GM13976 (cell line): ENCODE measurements around the gene NIPAL4.
"Not testable (repeated sequence)": the region's sequence is repeated elsewhere in the genome, so short reads cannot be mapped to it uniquely, and the experiment has no call there.

Experiments
- DNase-seq: peaks from one replicate; pipeline ENCODE4 v3.0.0; 2012; ENCODE audit warnings: low spot score
- in situ Hi-C: fragments of 300-500 bp; cut with MboI; formaldehyde crosslinking; loops from one replicate; pipeline ENCODE4 v1.12.0; 2022; ENCODE audit warnings: low sequenced_read_pairs, mixed read lengths, inconsistent platforms; ENCODE audit not compliant: unreplicated experiment
- TF ChIP-seq, protein P1 (sequence below): IDR thresholded peaks from 2 replicates; pipeline ENCODE4 v1.5.1; 2012; ENCODE audit warnings: borderline replicate concordance, mild to moderate bottlenecking; ENCODE audit not compliant: insufficient read depth; ENCODE audit errors: extremely low read depth, missing control alignments, control extremely low read depth

Gene NIPAL4

DNA sequence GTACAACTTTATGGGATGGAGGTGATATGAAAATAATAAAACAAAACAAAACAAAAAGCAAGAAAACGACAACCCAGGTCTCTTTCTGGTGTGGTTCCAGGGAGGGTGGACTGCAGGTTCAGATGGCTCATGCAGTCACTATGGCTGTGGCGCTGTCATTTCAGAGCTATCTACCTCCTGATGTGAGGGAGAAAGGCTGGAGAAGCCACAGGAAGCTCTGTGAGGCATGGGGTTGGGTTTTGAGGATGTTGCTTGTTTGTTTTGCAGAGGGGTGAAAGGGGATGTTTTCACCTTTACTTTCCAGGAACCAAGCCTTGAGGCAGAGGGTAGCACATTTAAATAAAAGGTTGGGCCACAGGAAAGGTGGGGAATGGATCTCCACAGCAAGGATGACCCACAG is 18.7 kb downstream of the NIPAL4 start:
- in situ Hi-C loops, result loop anchor here (10.0 kb wide), 1 partner anchor 54 kb away; no protein-coding TSS in a partner anchor
- DNase-seq, result no peak
- TF ChIP-seq, protein P1, sequence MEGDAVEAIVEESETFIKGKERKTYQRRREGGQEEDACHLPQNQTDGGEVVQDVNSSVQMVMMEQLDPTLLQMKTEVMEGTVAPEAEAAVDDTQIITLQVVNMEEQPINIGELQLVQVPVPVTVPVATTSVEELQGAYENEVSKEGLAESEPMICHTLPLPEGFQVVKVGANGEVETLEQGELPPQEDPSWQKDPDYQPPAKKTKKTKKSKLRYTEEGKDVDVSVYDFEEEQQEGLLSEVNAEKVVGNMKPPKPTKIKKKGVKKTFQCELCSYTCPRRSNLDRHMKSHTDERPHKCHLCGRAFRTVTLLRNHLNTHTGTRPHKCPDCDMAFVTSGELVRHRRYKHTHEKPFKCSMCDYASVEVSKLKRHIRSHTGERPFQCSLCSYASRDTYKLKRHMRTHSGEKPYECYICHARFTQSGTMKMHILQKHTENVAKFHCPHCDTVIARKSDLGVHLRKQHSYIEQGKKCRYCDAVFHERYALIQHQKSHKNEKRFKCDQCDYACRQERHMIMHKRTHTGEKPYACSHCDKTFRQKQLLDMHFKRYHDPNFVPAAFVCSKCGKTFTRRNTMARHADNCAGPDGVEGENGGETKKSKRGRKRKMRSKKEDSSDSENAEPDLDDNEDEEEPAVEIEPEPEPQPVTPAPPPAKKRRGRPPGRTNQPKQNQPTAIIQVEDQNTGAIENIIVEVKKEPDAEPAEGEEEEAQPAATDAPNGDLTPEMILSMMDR, result no peak

DNA sequence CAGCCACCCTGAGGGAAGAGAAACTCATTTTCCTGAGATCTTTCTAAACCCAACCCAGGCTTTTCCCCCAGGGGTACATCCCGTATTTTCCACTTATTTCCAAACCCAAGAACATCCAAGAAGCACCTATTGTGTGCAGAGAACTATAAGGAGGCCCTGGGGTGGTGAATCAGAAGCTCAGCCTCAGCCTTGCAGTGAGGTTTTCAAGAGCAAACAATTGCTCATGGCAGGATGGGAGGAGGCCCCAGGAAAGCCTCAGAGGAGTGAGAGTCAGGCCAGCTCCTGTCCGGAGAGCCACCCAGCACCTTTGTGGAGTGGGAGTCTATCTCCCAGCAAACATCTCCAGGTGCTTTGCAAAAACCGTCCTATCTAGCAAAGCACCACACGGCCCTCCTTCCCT is 19.2 kb downstream of the NIPAL4 start:
- TF ChIP-seq, protein P1, result no peak
- in situ Hi-C loops, result loop anchor here (10.0 kb wide), 1 partner anchor 54 kb away; no protein-coding TSS in a partner anchor
- DNase-seq, result no peak

DNA sequence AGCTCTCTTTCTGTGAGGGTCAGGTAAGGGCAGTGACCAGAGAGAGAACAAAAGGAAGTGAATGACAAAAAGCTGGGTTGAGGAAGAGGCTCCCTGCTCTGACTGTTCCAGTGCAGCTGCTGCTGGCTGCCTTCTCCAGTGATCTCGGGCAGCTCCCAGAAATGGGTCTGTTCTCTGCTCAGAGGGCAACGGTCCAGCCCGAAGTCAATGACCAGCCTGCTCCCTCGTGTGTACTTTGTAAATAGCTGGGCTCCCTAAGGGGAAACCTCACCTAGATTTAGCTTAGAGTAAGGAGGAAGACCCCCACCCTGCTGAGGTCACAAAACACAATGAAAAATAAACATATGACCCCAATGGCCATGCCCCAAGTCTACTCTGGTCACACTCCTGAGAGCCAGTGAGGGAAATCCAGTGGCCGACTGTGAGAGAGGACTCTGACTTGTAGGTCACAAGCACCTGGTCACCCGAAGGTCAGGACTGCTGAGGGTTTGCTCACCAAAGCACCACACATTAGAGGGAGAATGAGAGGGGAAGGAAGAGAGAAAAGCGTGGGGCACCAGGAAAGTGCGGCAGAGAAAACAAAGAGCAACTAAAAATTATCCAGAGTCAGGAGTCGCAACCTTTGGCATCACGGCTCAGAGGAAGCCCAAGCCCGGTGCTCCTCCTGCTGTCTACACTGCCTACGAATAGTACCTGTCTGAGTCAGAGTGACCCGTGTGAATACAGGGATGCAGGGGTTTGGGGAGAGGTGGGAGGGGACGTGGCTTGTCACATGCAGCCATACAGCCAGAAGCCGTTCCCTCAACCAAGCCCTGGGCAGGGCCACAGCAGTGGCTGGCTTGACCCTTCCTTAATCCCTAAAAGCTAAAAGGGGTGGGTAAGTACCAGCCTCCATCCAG is 19.8 kb downstream of the NIPAL4 start:
- DNase-seq, result no peak
- TF ChIP-seq, protein P1, result no peak
- in situ Hi-C loops, result loop anchor here (10.0 kb wide), 1 partner anchor 55 kb away; no protein-coding TSS in a partner anchor

DNA sequence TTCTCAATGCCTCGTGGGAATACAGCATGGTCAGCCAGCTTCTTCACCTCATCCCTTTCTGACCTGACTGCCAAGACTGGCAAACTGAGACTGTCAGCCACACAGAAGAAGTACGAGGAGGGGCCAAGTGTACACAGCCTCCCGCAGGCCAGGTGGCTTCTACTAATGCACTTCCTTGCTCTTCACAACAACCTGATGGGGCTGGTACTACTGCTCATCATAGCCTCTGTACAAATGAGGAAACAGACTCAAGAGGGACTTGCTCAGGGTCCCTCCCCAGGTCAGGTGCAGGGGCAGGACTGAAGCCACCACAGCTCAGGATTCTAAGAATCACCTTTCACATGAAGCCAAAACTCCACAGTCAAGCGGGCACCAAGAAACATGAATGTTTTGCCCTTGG is 21.3 kb downstream of the NIPAL4 start:
- in situ Hi-C loops, result no loop called here
- no peak for DNase-seq
- TF ChIP-seq, protein P1, result no peak

DNA sequence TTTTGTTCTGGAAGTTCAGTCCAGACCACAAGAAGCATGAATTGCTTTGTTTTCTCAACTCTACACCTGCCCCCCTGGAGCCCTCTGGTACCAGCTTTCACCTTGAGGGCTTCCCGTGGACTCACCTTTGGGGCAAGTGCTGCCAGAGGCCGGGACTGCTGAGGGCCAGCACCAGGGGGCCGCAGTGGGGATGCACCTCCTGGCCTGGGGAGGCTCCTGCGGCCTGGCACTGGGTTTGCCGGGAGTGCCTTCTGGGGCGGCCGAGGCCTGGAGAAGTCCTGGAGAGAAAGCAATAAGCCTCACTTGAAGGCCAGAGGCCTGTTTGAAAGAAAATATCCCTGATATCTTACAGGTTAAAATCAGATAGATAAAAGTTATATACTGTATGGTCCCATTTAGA is 21.7 kb downstream of the NIPAL4 start:
- DNase-seq, result no peak
- in situ Hi-C loops, result no loop called here
- TF ChIP-seq, protein P1, result no peak

DNA sequence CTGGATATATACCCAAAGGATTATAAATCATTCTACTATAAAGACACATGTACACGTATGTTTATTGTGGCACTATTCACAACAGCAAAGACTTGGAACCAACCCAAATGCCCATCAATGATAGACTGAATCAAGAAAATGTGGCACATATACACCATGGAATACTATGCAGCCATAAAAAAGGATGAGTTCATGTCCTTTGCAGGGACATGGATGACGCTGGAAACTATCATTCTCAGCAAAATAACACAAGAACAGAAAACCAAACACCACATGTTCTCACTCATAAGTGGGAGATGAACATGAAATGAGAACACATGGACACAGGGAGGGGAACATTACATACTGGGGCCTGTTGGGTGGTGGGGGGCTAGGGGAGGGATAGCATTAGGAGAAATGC is 22.7 kb downstream of the NIPAL4 start:
- DNase-seq, in situ Hi-C loops: not testable (repeated sequence)

DNA sequence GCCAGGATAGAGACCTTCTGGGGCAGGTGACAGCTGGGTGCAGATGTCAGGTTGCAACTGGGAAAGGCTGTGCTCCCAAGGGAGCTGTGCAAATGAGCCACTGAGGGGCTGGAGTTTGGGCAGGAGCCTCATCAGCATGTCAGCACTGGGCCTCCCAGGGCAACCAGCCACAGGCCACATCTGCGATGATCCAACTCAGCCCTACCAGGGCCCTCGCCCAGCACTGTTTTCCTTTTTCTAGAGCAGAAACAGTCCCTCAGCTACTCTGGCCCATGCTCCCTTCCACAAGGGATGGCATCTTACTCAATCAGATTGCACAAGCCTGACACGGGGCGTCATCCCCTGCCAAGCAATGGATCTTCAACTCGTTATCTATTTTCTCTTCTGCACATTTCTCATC is 24.8 kb downstream of the NIPAL4 start:
- TF ChIP-seq, protein P1, result no peak
- in situ Hi-C loops, result no loop called here
- no peak for DNase-seq
